ENCODE results near the gene MBNL2. TPM values are rescaled to one million over a fixed set of nuclear protein-coding genes. Genes with fewer than 3 reads are reported as not detected.
A peak's percentile ranks its signal among the peaks of the same experiment; 100 is the strongest.

Gene MBNL2
- total and polyA plus RNA-seq, 2 of the 13 experiments (the other 11 are each of a cell fraction or from before 2014, with no cell fraction given), result 30.8 to 59.0 TPM

DNA sequence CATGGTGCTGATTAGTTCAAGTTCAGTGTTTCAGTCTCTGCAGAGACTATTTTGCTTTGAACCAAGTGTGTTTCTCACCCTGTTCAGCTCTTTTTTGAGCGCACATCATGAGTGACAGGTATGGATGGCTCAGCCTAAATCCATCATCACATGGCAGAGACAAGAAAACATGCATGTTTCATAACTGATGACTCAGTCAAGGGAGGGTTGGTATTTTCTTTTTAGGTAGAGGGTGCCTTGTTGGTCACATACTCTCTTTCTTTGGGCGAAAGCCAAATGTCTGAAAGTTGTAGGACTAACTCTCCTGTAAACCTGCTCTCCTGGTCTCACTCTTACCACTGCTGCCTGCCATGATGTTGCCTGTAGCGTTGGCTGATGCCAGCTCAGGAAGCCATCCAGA is 163.7 kb downstream of the MBNL2 start:
- Histone ChIP-seq H3K9ac (ENCODE audit: insufficient read depth, low read depth, low read length) (no peak overlapping the region), H3K4me1 (ENCODE audit: insufficient read depth, low read length) (no peaks in the 10 kb centered on the region), H3K27me3 (ENCODE audit: control insufficient read depth in 1 of 2, insufficient read depth in 2 of 2, low read length in 2 of 2) (no peaks in the 10 kb centered on the region; a peak in 1 of 5 replicates), H2AFZ (ENCODE audit: low read length) (no peak overlapping the region), H3K79me2 (ENCODE audit: insufficient read depth, low read length) (no peaks in the 10 kb centered on the region), H3K36me3 (replicated peaks in 1 of 2; ENCODE audit: control insufficient read depth in 1 of 2, insufficient read depth in 2 of 2, low read length in 2 of 2) (peaks cover 13 to 69% of the 10 kb centered on the region in 2 experiments), H4K20me1 (ENCODE audit: insufficient read depth, low read length) (peaks cover 7% of the 10 kb centered on the region; the same call in 1 of the 2 replicates), H3K27ac (ENCODE audit: extremely low read length, insufficient read depth, low read length) (no peak overlapping the region), H3K4me2 (ENCODE audit: low read depth, low read length) (no peak overlapping the region), H3K9me3 (ENCODE audit: low read length) (no peaks in the 10 kb centered on the region), H3K4me3 (replicated peaks in 1 of 3; ENCODE audit: insufficient read depth in 1 of 3, low read depth in 2 of 3, low read length in 3 of 3) (no peak overlapping the region)
- in situ Hi-C loops (cut with HindIII; ENCODE audit: extremely low pct_ligation_motif_present, low pct_unique_long_range_greater_than_20kb) (no loop called here), intact Hi-C loops (cut with micrococcal nuclease; ENCODE audit: unreplicated experiment) (no loop called here)
- ATAC-seq, result no peak; the same call in 2 of the 3 replicates
- FAIRE-seq, result no peak
- WGBS (ENCODE audit: low lambda C conversion rate), result 99% methylated on average over 3 of the region's 3 CpGs
- no peak for TF ChIP-seq ZNF629 (CRISPR knock-in tag; conservative IDR thresholded peaks at IDR 0.05)
- peak; percentile 63 for TF ChIP-seq RBM22 (optimal IDR thresholded peaks at IDR 0.05; ENCODE audit: low read length)
- no TSS peak for BruUV-seq (replicated peaks)
- no peak for DNase-seq (ENCODE audit: low spot score)
- ChIA-PET CTCF (ENCODE audit: low intra/inter-chr PET ratio, low total read pairs) (no interaction called here), POLR2A (no interaction called here)

DNA sequence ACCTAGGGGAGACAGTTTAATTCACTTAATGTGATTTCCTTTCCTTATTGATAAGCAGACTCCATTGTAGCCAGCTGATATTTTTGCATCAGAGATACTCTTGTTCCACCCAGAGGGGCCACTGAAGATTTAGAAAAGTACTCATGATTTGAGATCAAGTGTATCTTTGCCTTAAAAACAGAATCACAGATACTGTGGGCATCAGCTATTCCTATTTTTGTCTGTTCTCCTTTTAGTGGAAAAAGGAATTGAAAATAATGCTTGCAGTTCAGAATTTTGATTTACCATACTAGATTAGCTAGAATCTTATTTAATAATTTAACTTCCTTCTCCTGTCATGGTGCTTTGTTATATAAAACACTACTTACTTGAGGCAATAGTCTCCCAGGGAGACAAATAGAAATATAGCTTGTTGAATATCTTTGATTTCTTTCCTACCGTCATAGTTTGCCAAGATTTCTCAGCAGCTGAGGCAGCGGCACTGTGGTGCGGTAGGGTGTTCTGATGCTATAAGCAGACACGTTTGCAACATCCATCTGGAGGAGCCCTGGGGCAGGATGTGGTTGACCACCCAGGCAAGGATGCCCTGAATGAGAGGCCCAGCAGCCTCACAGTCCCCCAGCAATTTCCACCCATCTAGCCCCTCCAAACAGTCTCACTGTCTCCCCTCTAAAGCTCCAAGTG is 164.8 kb downstream of the MBNL2 start:
- no TSS peak for BruUV-seq (replicated peaks)
- H4K20me1 ChIP-seq (ENCODE audit: insufficient read depth, low read length), result peaks cover 7% of the 10 kb centered on the region; the same call in 1 of the 2 replicates
- CTCF ChIA-PET (ENCODE audit: low intra/inter-chr PET ratio, low total read pairs), result no interaction called here

More for the DNA sequence above, 164.8 kb downstream of the MBNL2 start:
- Histone ChIP-seq H3K9ac (ENCODE audit: insufficient read depth, low read depth, low read length) (no peak overlapping the region), H3K27me3 (ENCODE audit: control insufficient read depth in 1 of 2, insufficient read depth in 2 of 2, low read length in 2 of 2) (no peaks in the 10 kb centered on the region), H3K36me3 (replicated peaks in 1 of 2; ENCODE audit: control insufficient read depth in 1 of 2, insufficient read depth in 2 of 2, low read length in 2 of 2) (peaks cover 13 to 74% of the 10 kb centered on the region in 2 experiments), H3K9me3 (ENCODE audit: low read length) (no peaks in the 10 kb centered on the region), H3K4me3 (replicated peaks in 1 of 3; ENCODE audit: insufficient read depth in 1 of 3, low read depth in 2 of 3, low read length in 3 of 3) (no peak overlapping the region), H3K4me2 (ENCODE audit: low read depth, low read length) (no peak overlapping the region), H3K79me2 (ENCODE audit: insufficient read depth, low read length) (no peaks in the 10 kb centered on the region), H3K4me1 (ENCODE audit: insufficient read depth, low read length) (no peaks in the 10 kb centered on the region), H2AFZ (ENCODE audit: low read length) (no peak overlapping the region), H3K27ac (ENCODE audit: extremely low read length, insufficient read depth, low read length) (no peak overlapping the region)
- POLR2A ChIA-PET, result no interaction called here
- no peak for TF ChIP-seq ZNF552 (CRISPR knock-in tag; IDR thresholded peaks at IDR 0.05; ENCODE audit: borderline replicate concordance)
- no peak for TF ChIP-seq SKI (IDR thresholded peaks at IDR 0.05; ENCODE audit: partially characterized antibody)
- TF ChIP-seq WIZ (CRISPR knock-in tag; IDR thresholded peaks at IDR 0.05), result no peak
- TF ChIP-seq ZMAT3 (CRISPR knock-in tag; conservative IDR thresholded peaks at IDR 0.05), result no peak
- TF ChIP-seq, protein P1, sequence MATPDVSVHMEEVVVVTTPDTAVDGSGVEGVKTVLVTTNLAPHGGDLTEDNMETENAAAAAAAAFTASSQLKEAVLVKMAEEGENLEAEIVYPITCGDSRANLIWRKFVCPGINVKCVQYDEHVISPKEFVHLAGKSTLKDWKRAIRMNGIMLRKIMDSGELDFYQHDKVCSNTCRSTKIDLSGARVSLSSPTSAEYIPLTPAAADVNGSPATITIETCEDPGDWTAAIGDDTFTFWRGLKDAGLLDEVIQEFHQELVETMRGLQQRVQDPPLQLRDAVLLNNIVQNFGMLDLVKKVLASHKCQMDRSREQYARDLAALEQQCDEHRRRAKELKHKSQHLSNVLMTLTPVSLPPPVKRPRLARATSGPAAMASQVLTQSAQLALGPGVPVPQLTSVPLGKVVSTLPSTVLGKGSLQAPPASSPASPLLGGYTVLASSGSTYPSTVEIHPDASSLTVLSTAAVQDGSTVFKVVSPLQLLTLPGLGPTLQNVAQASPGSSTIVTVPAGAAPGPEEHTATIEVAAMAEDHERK (CRISPR knock-in tag; IDR thresholded peaks at IDR 0.05; ENCODE audit: low read depth), result no peak
- TF ChIP-seq MEF2D (CRISPR knock-in tag; IDR thresholded peaks at IDR 0.05), result no peak
- no peak for TF ChIP-seq SIN3A (IDR thresholded peaks at IDR 0.05; ENCODE audit: borderline replicate concordance, low read depth, low read length)
- no peak for TF ChIP-seq ZNF3 (CRISPR knock-in tag; IDR thresholded peaks at IDR 0.05)
- 98% methylated on average over 4 of the region's 4 CpGs for WGBS (ENCODE audit: low lambda C conversion rate)
- intact Hi-C loops (cut with micrococcal nuclease; ENCODE audit: unreplicated experiment), result no loop called here
- FAIRE-seq, result no peak
- in situ Hi-C loops (cut with HindIII; ENCODE audit: extremely low pct_ligation_motif_present, low pct_unique_long_range_greater_than_20kb), result no loop called here
- DNase-seq (ENCODE audit: low spot score), result no peak
- ATAC-seq, result no peak
